ENCODE data around the gene BCKDHA. TPM values are rescaled to one million over a fixed set of nuclear protein-coding genes. Genes with fewer than 3 reads are reported as not detected.

Gene BCKDHA
- total RNA-seq, 2 experiments from 2014 or later = 12.2 to 13.1 TPM

DNA sequence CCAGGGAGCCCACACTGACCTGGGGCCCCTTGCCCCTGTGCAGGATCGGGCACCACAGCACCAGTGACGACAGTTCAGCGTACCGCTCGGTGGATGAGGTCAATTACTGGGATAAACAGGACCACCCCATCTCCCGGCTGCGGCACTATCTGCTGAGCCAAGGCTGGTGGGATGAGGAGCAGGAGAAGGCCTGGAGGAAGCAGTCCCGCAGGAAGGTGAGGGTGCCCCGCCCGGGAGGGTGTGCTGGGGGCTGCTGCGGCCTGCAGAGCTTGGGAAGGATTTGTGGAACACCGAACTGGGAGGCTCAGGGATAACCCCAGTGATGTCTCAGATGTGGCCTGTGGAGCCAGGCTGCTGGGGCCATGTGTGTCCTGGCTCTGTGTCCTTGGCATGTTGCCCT lies 25.3 kb downstream of the BCKDHA start:
- ChIA-PET POLR2A (no interaction called here), CTCF (no interaction called here)
- TF ChIP-seq, protein P1, sequence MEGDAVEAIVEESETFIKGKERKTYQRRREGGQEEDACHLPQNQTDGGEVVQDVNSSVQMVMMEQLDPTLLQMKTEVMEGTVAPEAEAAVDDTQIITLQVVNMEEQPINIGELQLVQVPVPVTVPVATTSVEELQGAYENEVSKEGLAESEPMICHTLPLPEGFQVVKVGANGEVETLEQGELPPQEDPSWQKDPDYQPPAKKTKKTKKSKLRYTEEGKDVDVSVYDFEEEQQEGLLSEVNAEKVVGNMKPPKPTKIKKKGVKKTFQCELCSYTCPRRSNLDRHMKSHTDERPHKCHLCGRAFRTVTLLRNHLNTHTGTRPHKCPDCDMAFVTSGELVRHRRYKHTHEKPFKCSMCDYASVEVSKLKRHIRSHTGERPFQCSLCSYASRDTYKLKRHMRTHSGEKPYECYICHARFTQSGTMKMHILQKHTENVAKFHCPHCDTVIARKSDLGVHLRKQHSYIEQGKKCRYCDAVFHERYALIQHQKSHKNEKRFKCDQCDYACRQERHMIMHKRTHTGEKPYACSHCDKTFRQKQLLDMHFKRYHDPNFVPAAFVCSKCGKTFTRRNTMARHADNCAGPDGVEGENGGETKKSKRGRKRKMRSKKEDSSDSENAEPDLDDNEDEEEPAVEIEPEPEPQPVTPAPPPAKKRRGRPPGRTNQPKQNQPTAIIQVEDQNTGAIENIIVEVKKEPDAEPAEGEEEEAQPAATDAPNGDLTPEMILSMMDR (IDR thresholded peaks at IDR 0.05) = no peak
- Mint-ChIP-seq H3K36me3 (ENCODE audit: low read depth) (peaks cover 69% of the 10 kb centered on the region), H3K4me3 (no peak overlapping the region), H3K27me3 (no peaks in the 10 kb centered on the region), H3K4me1 (ENCODE audit: low read depth) (peaks cover 16% of the 10 kb centered on the region), H3K9me3 (no peaks in the 10 kb centered on the region), H3K27ac (no peak overlapping the region)
- no peaks in the 10 kb centered on the region for H3K27me3 ChIP-seq (ENCODE audit: control insufficient read depth in 1 of 2, insufficient read depth in 2 of 2, low read length in 2 of 2)
- H3K4me3 ChIP-seq (ENCODE audit: low read length) = no peak overlapping the region
- no peak for DNase-seq
- no peak overlapping the region for H3K27ac ChIP-seq (ENCODE audit: low read depth in 1 of 2, low read length in 2 of 2)
- peaks cover 49% of the 10 kb centered on the region for H3K4me1 ChIP-seq (ENCODE audit: insufficient read depth, low read length)
- H3K36me3 ChIP-seq (ENCODE audit: insufficient read depth, low read length) = peaks cover 64% of the 10 kb centered on the region
- peaks cover 0 to 6% of the 10 kb centered on the region in 2 experiments for H3K9me3 ChIP-seq (ENCODE audit: control insufficient read depth in 1 of 2, insufficient read depth in 1 of 2, low read length in 2 of 2)
- intact Hi-C loops (cut with DNase I, micrococcal nuclease) = no loop called here
- no peak for ATAC-seq (ENCODE audit: poor library complexity)

DNA sequence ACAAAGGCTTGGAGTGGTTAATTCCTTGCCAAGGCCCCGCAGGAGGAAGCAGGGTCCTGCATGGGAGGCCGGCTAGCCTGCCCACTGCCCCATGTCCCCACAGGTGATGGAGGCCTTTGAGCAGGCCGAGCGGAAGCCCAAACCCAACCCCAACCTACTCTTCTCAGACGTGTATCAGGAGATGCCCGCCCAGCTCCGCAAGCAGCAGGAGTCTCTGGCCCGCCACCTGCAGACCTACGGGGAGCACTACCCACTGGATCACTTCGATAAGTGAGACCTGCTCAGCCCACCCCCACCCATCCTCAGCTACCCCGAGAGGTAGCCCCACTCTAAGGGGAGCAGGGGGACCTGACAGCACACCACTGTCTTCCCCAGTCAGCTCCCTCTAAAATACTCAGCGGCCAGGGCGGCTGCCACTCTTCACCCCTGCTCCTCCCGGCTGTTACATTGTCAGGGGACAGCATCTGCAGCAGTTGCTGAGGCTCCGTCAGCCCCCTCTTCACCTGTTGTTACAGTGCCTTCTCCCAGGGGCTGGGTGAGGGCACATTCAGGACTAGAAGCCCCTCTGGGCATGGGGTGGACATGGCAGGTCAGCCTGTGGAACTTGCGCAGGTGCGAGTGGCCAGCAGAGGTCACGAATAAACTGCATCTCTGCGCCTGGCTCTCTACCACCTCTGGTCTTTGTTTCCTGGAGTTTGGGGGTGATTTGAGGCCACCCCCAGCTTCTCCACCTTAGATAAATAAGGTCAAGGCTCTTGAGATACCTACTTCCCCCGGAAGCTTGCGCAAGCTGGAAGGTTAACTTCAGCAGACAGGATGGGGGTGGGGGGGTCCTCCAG lies 26.9 kb downstream of the BCKDHA start:
- DNase-seq = peak in 1 of 14 experiments; percentile 27

DNA sequence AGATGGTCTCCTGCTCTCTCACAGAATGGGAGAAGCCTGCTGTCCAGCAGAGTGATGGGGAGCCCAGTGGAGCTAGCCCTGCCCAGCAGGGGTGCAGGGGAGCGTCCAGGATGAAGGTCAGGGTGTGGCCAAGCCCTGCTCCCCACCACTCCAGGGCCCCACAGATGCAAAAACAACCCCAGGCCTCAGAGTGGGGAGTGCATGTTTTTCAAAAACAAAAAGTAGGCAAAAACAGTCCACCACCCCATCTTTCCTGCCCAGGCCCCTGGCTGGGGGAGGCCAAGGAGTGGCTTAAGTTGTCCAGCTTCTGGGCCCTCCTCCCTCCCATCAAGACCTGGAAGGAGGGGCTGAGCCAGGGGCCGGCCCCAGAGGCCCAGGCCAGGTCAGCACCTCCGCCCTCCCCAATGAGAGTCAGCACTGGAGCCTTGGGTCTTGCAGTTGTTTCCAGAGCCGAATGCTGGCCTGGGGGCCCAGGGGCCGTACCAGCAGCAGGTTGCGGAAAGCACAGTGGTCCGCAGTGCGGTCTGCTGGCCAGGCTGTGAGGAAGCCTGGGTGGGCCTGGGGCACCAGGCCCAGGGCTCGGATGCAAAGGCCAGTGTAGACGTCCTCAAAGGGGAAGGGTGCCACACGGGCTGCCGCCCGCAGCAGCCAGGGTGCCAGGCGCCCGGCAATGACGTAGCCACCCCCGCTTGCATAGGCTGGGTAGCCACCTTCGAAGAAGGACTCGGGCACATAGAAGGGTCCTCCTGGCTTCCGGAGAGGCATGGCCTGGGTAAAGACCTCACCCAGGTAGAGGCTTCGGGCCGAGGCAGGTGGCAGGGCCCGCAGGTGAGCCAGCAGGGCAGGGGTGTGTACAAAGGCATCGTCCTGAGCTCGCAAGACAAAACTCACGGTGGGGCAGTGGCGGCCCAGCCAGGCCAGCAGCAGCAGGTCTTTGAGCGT lies 27.8 kb downstream of the BCKDHA start:
- Mint-ChIP-seq H3K27ac (peak overlapping the region; percentile 49), H3K36me3 (ENCODE audit: low read depth) (peaks cover 49% of the 10 kb centered on the region), H3K9me3 (no peaks in the 10 kb centered on the region), H3K4me1 (ENCODE audit: low read depth) (peaks cover 29% of the 10 kb centered on the region), H3K4me3 (peak overlapping the region; percentile 42), H3K27me3 (no peaks in the 10 kb centered on the region)
- ATAC-seq (ENCODE audit: poor library complexity) (no peak), DNase-seq (no peak)
- intact Hi-C loops (cut with DNase I, micrococcal nuclease) = no loop called here
- ChIA-PET POLR2A (no interaction called here), CTCF (no interaction called here)
- Histone ChIP-seq H3K36me3 (ENCODE audit: insufficient read depth, low read length) (peaks cover 48% of the 10 kb centered on the region), H3K9me3 (ENCODE audit: control insufficient read depth in 1 of 2, insufficient read depth in 1 of 2, low read length in 2 of 2) (peaks cover 0 to 6% of the 10 kb centered on the region in 2 experiments), H3K27me3 (ENCODE audit: control insufficient read depth in 1 of 2, insufficient read depth in 2 of 2, low read length in 2 of 2) (no peaks in the 10 kb centered on the region), H3K4me1 (ENCODE audit: insufficient read depth, low read length) (peaks cover 64% of the 10 kb centered on the region), H3K27ac (ENCODE audit: low read depth in 1 of 2, low read length in 2 of 2) (no peak overlapping the region), H3K4me3 (ENCODE audit: low read length) (no peak overlapping the region)
- TF ChIP-seq, protein P1 (IDR thresholded peaks at IDR 0.05) = no peak

More for the DNA sequence above, 26.9 kb downstream of the BCKDHA start:
- H3K9me3 ChIP-seq (ENCODE audit: control insufficient read depth in 1 of 2, insufficient read depth in 1 of 2, low read length in 2 of 2) = peaks cover 0 to 6% of the 10 kb centered on the region in 2 experiments
- peaks cover 57% of the 10 kb centered on the region for H3K36me3 ChIP-seq (ENCODE audit: insufficient read depth, low read length)
- CTCF ChIA-PET = no interaction called here
- Mint-ChIP-seq H3K27me3 (no peaks in the 10 kb centered on the region), H3K27ac (no peak overlapping the region), H3K4me1 (ENCODE audit: low read depth) (peaks cover 29% of the 10 kb centered on the region), H3K36me3 (ENCODE audit: low read depth) (peaks cover 58% of the 10 kb centered on the region), H3K9me3 (no peaks in the 10 kb centered on the region), H3K4me3 (no peak overlapping the region)
- intact Hi-C loops (cut with DNase I, micrococcal nuclease) = no loop called here
- TF ChIP-seq, protein P1 (IDR thresholded peaks at IDR 0.05) = no peak
- H3K4me3 ChIP-seq (ENCODE audit: low read length) = no peak overlapping the region
- POLR2A ChIA-PET = no interaction called here
- no peak for ATAC-seq (ENCODE audit: poor library complexity)
- H3K27me3 ChIP-seq (ENCODE audit: control insufficient read depth in 1 of 2, insufficient read depth in 2 of 2, low read length in 2 of 2) = no peaks in the 10 kb centered on the region
- H3K27ac ChIP-seq (ENCODE audit: low read depth in 1 of 2, low read length in 2 of 2) = no peak overlapping the region
- peaks cover 64% of the 10 kb centered on the region for H3K4me1 ChIP-seq (ENCODE audit: insufficient read depth, low read length)

Measured in CD4-positive, alpha-beta T cell (primary cell).